Neutrophil (primary cell): ENCODE results near the gene GAK.

Experiments
- H3K27ac ChIP-seq: fragments of 200-600 bp; sonication (generic); 2 replicates; pipeline ENCODE4 v1.5.1; 2016; ENCODE audit warnings: mild to moderate bottlenecking, moderate library complexity
- H3K27me3 ChIP-seq: fragments of 200-600 bp; sonication (generic); 2 replicates; pipeline ENCODE4 v1.6.0; 2016; ENCODE audit warnings: mild to moderate bottlenecking
- H3K36me3 ChIP-seq: fragments of 200-600 bp; sonication (generic); 2 replicates; pipeline ENCODE4 v1.5.1; 2017
- H3K4me1 ChIP-seq, 2 experiments: fragments of 200-600 bp in 1 of 2; sonication (generic) in 1 of 2; 1 replicate in 1 of 2; 2 replicates in 1 of 2; pipeline versions ENCODE4 v1.5.1 to v1.6.1; 2013 to 2016; ENCODE audit warnings: low read depth in 1 of 2, low read length in 1 of 2, mild to moderate bottlenecking in 1 of 2, moderate library complexity in 1 of 2; ENCODE audit not compliant: control insufficient read depth in 1 of 2, insufficient read depth in 1 of 2
- H3K4me3 ChIP-seq, 2 experiments: fragments of 200-600 bp in 1 of 2; sonication (generic) in 1 of 2; 1 replicate in 1 of 2; 2 replicates in 1 of 2; pipeline ENCODE4 v1.5.1; 2013 to 2016; ENCODE audit warnings: low read depth in 1 of 2, low read length in 1 of 2, mild to moderate bottlenecking in 1 of 2, moderate library complexity in 1 of 2
- H3K9me3 ChIP-seq: fragments of 200-600 bp; sonication (generic); 2 replicates; pipeline ENCODE4 v1.5.1; 2016
- CTCF ChIP-seq: fragments of 200-600 bp; sonication (generic); IDR thresholded peaks from 2 replicates; pipeline ENCODE4 v1.5.1; 2016; ENCODE audit warnings: antibody characterized with exemption

The GAK gene

DNA sequence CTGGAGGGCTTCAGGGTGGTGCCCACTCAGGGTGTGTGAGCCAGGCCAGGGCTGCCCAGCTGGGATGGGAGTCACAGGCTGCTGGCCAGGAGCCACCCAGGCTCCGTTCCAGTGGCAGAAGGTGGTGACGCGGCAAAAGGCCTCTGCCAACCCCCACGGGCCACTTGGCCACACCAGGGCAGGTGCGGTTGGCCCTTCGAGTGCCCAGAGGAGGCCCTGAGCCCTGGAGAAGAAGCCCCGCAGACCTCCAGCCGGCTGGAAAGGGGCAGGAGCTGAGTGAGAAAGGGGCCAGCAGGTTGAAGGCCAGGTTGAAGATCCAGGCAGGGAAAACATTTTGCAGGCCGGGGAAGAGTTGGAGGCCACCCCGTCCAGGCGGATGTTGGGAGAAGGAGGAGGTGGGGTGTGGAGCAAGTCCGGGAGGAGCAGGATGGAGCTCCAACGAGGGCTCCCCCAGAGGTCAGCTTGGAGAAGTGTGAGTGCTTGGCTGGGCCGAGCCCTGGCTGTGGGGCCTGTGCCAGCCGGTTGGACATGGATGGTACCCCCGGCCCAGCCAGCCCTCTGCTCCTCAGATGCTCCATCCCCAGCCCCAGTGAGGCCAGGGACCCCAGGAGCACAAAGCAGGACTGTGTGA is 103.4 kb downstream of the GAK start:
- Histone ChIP-seq H3K27me3 (peaks cover 75% of the 10 kb centered on the region), H3K4me3 (no peak overlapping the region)
- no peak for TF ChIP-seq CTCF

DNA sequence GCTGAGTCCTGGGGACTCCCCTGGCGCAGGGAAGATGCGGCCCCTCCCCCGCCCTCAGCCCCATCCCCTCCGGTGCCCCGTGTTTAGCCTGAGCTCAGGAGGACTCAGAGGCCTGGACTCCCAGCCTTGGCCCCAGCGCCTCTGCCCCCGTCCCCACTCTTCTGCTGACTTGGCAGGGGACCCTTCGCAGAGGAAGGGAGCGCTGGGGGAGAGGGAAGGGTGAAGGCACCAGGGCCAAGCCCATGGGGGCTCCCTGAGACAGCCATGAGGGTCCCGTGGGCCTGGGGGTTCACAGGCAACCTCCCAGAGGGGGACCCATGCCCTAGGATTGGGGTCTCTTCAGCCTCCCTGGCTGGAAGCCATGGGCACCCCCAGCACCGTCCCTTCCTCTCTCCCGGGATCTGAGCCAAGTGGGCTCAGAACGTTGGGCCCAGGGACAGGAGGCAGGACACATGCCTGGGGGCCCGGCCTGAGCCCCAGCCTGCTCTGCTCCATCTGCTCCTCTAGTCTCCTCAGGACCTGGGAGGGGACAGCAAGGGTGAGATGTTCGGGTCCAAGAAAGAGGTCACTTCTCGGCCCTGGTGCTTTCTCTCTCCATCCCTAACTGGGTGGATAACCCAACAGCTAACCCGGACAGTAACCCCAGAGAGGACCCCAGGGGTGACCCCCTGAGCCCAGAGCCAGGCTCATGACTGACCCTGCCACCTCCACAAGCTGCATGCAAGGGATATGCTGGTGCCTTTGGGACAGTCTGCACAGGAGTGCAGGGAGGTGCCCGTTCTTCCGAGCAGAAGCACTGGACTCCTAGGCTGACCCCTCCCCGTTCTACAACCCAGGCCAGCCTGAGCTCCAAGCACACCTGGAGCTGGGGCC is 104.7 kb downstream of the GAK start:
- Histone ChIP-seq H3K27ac (no peak overlapping the region), H3K4me1 (peaks cover 0 to 3% of the 10 kb centered on the region in 2 experiments), H3K9me3 (no peaks in the 10 kb centered on the region), H3K27me3 (peaks cover 88% of the 10 kb centered on the region), H3K4me3 (no peak overlapping the region), H3K36me3 (no peaks in the 10 kb centered on the region)
- TF ChIP-seq CTCF = no peak

More for the DNA sequence above, 103.4 kb downstream of the GAK start:
- Histone ChIP-seq H3K4me1 (peaks cover 0 to 3% of the 10 kb centered on the region in 2 experiments), H3K9me3 (no peaks in the 10 kb centered on the region), H3K36me3 (no peaks in the 10 kb centered on the region), H3K27ac (no peak overlapping the region)

- Histone ChIP-seq H3K9me3 (no peaks in the 10 kb centered on the region), H3K4me1 (peaks cover 0 to 3% of the 10 kb centered on the region in 2 experiments), H3K4me3 (no peak overlapping the region), H3K36me3 (no peaks in the 10 kb centered on the region), H3K27me3 (peaks cover 96% of the 10 kb centered on the region), H3K27ac (no peak overlapping the region)
- TF ChIP-seq CTCF = no peak
These were observed 105.5 kb downstream of the GAK start for GRCh38 chr4:826508-827208.

DNA sequence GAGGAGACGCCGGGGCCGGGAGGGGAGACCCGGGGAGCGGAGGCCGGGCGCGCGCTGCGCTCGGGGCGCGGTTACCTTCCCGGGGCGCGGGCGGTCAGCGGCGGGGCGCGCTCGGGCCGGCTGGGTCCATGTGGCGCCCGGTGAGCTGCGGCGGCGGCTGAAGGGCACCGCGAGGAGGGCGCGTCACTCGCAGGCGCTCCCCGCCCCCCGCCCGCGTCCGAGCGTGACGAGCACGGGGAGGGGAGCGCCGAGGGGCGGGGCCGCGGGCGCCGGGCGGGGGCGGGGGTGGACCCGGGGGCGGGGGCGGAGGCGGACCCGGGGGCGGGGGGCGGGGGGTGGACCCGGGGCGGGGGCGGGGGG is 106.2 kb downstream of the GAK start, which contains the start of gene CPLX1:
CPLX1 (minus strand) TSS at position 159 of the 360 bp plus-strand sequence. CDS start 1,607 bp downstream, outside the sequence.
- no peaks in the 10 kb centered on the region for H3K9me3 ChIP-seq
- H3K27ac ChIP-seq = no peak within 1 kb of the TSS
- no peak within 1 kb of the TSS for H3K4me3 ChIP-seq
- no peaks in the 10 kb centered on the region for H3K36me3 ChIP-seq
- peaks cover 0 to 3% of the 10 kb centered on the region in 2 experiments for H3K4me1 ChIP-seq
- TF ChIP-seq CTCF = no peak
- H3K27me3 ChIP-seq = peaks cover 97% of the 10 kb centered on the region

- peaks cover 97% of the 10 kb centered on the region for H3K27me3 ChIP-seq
- H3K36me3 ChIP-seq = no peaks in the 10 kb centered on the region
These were observed 106.8 kb downstream of the GAK start for GRCh38 chr4:825063-825970.

More at GRCh38 chr4:825063-825970, 106.8 kb downstream of the GAK start:
- Histone ChIP-seq H3K9me3 (no peaks in the 10 kb centered on the region), H3K4me3 (no peak overlapping the region), H3K4me1 (peaks cover 0 to 3% of the 10 kb centered on the region in 2 experiments), H3K27ac (no peak overlapping the region)
- TF ChIP-seq CTCF = no peak
